SIG-M5 treated with dmso at 0.1 percent for 504 hours (cell line): Measurements from ENCODE around the gene NCS1.
"Not testable (repeated sequence)": the region's sequence is repeated elsewhere in the genome, so short reads cannot be mapped to it uniquely, and the experiment has no call there.

Experiments used
- DNase-seq: peaks from one replicate; lab custom pipeline; 2025; ENCODE audit not compliant: unreplicated experiment; lab: John Stamatoyannopoulos, UW

NCS1 gene

DNA sequence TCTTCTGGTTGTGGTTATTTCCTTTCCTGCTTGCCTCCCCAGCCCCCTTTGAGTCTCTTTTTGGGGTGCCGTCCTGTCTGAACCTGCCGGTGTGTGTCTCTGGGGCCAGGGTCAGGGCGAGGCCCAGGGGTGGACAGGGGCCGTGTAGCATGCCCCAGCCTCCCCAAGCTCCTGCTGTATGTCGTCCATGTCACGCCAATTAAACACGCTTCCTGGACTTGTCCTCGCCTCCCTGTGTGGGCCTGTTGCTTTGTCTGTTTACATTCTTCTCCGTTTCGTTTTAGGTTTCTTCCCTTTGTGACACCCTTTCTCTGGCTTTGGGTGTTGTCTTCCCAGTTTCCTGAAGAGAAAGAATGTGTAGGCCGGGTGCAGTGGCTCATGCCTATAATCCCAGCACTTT is 64.9 kb downstream of the NCS1 start:
- no peak for DNase-seq

DNA sequence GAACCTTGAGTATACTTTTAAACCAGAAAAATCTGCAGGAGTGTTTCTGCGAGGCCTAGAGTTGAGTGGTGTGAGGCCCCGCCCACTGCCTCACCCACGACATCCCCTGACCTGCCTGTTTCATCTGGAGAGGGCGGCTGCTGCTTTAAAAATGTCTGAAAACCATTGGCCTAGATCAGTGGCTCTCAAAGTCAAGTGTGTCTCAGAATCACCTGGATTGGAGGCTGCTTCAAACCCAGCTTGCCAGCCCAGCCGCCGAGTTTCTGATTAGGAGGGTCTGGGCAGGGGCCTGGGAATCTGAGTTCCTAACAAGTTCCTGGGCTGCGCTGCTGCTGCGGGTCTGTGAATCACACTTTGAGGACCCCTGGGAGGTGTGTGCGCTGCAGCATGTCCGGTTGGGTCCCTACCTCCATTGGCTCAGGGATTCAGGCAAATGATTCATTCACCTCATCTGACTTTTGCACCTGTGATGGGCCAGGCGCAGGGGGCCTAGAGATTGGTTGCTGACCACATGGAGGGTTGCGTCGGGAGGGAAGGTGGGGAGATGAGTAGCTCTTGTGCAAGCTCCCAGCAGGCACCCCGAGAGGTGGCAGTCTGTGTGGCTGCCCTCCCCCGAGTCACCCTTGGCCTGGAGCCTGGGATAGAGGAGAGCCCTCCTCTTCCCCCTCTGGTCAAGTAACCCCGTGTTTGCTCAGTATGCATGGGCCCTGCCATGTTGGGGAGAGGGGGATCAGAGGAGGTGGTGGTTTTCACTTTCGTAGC is 65.7 kb downstream of the NCS1 start:
- no peak for DNase-seq

DNA sequence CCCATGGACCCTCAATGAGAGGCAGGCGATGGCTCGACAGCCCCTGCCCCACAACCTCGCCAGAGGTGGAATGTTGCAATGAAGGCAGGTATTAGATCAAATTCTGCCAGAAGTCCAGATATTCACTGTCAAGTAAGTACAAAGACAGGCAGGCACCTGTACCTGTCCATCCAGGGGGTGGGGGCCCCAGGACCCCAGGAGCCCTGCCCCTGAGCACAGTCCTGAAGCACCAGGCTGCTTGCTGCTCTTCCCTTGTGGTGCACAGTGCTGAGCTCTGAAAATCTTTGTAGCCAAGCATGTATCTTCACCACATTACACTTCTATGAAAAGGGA is 67.1 kb downstream of the NCS1 start:
- DNase-seq, result no peak

DNA sequence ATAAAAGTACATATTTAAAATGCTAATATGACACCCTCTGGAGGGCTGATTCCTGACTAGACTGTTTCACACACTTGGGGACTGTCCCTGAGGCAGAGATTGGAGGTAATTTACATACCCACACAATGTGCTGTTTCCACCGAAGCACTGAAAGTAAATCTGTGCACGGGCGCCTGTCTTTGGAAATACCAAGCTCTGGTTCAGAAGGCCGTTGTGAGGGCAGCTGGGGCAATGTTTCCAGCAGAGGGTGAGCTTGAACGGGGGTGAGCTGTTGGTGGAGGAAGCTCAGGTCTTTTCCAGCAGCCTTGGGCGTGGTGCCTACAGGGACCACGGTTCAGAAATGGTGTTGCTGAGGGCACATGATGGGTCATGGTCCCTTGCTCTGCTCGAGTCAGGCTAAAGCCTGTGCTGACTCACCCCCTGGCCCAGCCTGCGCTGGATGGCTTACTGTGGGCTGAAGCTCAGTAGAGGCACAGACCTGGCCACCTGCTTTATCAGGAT is 67.6 kb downstream of the NCS1 start:
- DNase-seq, result no peak

DNA sequence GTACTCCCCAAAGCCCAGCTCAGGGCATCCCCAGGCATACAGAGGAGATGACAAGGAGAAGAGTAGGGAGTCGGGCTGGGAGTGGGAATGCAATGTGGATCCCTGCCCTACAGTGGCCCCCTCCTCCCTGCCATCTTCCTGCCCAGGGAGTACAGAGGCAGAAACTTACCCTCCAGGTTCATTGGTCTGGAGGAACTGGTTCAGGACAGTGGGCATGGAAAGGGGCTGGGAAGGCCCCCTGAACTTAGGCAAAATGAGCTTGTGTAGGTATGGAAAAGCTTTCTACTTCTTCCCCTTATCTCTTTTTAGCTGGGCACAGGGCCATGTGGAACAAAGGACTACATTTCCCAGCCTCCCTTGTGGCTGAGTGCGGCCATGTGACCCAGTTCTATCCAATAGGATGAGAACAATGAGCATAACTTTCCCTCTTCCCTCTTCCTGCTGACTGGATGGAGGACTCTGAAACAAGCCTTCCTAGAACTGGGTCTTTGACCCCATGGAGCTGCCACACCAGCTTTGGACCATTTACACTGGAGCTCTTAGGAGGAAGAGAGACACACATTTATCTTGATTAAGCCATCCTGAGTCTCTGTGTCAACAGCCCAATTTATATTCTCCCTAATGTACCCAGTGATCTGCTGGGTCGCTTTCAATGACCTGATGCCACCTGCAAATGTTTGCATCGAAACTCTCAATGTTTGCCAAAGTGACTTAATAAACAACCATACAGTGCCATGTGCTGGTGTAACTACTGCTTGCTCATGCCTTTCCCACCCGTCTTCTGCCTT is 68.4 kb downstream of the NCS1 start:
- DNase-seq, result peak; percentile 72

DNA sequence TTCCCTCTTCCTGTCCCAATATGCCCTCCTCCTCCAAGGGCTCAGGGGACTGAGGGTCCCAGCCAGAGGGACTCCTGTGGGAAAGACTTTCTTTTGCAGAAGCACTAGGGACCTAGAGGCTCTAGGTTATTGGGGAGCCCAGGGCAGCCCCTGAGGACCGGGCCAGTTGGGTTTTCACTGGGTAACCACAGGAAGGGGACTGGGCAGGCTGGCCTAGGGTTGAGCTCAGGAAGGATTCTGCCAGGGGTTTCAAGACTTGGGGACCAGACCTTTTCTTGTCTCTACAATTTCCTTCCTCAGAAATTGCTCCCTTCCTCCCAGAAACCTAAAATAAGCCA is 69.0 kb downstream of the NCS1 start:
- DNase-seq, result no peak

DNA sequence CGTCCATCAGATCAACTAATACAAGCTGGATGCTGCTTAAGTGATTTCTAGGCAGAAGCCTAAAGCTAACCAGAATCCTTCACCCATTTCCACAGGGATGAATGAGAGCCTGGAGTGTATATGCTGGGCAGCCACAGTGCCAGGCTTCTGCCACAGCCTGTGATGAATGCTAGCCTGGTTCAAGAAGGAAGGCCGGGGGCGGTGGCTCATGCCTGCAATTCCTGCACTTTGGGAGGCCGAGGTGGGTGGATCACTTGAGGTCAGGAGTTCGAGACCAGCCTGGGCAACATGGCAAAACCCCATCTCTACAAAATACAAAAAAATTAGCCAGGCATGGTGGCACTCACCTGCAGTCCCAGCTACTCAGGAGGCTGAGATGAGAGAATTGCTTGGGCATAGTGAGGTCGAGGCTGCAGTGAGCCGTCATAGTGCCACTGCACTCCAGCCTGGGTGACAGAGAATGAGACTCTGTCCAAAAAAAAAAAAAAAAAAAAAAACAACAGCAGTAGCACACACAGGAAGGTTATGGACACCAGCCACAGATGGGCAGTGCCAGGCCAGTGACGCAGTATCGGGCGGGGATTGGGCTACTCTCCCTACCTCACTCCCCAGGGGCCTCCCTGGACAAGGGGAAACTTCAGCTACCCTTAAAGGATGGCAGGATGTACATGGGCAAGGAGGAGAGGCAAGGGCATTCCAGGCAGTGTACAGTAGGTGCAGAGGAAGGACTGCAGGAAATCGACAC is 70.2 kb downstream of the NCS1 start:
- no peak for DNase-seq

DNA sequence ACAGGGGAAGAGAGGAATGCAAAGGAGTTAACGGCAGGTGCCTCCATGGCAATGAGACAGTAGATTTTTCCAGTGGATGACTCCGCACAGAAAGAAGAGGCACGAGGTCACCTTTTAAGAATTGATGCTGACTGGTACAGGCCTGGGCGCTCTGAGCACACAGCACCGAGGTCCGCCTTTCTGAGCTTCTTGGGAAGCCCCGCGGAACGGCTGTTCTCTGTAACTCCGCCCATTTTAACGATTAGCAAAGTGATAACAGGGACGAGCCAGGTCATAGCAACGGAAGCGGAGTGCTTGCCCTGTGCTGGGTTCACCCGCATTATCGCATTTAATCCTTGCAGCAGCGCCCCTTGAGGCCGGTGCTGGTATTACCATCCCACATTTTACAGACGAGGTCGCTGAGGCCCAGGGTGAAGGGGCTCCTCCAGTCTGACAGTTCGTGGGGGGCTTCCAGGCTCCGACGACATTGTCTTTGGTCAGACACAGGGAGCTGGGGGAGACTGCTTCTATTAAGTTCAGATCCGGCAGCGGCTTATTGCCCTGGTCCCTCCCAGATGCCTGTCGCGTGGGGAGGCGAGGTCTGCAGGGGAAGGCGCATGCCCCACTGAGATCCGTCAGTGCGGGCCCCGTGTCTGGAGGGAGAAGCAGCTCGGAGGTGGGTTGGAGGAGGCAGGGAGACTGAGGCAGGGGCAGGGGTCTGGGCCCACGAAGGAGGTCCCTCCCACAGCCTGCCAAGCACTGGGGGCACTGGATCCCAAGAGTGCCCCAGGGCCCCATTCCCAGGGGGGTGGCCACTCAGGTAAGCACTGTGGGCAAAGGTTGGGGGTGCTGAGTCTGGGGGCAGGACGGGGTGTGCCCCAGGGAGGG is 71.0 kb downstream of the NCS1 start:
- DNase-seq, result peak; percentile 40

DNA sequence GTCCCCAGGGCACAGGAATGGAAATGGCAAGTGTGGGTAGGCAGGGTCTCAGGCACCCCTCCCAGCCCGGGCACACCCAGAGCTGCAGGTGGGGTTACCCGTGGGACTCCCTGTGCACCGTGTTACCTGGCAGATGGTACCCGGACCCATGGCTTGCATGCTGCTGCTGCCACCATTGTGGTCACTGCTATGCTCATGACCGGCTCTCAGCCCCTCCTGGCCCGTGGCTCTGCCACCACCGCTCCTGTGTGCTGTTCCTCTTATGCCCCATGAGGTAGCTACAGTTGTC is 71.6 kb downstream of the NCS1 start:
- no peak for DNase-seq

DNA sequence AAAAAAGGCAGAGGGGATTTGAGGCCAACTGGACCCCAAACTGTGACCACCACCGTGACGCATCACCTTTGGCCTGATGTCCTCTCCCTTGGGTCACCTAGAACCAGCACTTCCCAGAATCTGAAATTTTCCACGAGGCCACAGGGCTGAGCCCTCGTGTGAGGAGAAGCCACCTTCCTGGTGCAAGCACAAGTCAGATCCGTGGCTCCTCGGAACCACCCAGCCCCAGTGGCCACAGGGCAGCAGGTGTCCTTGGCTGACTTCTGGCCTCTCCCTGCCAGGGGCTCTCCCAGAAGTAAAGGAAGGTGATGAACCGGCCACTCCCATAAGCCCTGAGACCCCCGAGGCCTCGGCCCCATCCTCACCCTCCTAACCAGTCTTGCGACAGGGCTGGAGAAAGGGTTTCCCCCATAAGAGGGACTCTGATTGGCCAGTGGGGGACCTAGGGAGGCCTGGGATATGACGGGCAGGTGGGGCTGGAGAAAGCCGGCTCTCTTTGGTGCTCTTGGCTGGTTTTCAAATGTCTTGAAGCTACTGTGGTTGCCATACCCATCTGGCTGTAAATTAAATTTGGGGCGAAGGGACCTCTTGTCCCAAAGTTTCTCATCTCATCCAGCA is 72.5 kb downstream of the NCS1 start:
- no peak for DNase-seq

DNA sequence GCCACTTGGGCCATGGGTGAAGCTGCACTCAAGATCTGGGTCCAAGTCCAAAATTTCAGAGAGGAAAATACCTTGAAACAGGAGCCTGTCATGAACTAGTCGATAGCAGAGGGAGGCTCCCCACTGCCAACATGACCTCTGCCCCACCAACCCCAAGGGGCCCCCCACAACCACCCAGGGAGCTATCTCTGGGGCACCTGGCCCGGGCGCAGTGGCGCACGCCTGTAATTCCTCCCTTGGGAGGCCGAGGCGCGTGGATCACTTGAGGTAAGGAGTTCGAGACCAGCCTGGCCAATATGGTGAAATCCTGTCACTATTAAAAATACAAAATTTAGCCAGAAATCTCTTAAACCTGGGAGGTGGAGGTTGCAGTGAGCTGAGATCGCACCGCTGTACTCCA is 73.3 kb downstream of the NCS1 start:
- DNase-seq, result no peak

DNA sequence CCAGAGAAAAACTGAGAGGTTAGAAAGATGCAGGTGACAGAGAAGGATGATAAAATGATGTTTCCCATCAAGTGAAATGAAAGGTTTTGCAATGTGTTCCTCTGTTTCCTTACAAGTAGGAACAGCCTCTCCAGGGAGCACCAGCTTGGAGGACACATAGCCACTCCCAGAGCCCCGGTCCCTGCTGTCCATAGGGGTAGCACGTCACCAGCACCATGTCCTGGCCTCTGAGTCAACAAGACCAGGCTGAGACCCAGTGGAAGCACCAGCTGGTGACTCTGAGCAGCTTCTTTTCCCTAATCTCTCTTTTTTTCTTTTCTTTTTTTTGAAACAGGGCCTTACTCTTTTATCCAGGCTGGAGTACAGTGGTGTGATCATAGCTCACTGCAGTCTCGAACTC is 73.9 kb downstream of the NCS1 start:
- DNase-seq, result no peak

DNA sequence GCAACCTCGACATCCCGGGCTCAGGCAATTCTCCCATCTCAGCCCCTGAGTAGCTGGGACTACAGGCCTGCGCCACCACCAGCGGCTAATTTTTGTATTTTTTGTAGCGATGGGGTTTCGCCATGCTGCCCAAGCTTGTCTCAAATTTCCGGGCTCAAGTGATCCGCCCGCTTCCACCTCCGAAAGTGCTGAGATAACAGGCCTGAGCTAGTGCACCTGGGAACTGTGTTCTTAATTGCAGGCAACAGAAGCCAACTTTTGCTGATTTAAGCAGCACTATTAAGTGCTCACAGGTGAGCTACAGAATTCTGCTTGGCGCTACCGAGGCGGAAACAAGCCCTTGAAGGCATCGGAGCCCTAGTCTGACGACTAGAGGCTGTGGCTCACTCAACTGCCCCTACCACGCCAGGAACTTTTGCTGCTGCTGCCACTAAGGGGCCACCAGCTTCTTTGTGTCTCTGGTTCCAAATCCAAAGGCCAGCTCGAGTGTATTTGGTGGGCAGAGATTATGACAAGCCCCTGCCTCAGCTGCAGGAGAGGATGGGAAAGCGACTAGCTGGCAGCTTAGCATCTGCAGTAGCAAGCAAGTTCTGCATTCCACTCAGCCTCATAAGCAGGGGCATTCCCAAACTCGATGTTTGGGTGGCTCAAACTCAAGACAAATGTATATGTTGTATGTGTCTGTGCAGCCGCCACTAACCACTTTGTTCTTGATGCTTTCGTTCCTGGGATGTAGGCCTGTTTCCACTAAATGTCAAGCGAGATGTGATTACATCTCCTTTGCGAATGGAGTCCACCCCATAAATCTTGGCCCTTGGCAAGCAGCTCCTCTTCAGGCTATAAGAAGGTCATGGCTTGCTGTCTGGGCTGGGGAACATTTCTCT is 82.8 kb downstream of the NCS1 start:
- no peak for DNase-seq

DNA sequence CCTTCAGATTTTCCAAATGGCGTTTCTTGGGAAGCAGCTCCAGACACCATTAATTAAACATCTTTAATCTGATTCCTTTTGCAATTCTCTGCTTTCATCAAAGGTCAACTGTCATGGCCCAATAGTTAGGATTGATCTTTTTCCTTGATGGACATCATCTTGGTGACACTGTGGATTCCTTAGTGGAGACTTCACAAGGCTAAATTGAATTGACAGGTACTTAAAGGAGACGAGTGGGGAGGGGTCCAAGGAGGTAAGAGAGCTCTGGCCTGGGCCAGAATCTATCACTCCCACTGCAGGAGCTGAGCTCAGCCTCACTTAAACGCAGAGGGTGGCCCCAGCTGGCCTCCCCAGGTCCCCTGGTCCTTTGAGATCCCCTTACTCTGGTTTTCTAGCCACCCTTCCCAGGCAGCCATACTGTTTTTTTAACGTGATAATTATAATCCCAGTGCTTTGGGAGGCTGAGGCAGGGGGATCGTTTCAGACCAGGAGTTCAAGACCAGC is 83.5 kb downstream of the NCS1 start:
- DNase-seq, result no peak

DNA sequence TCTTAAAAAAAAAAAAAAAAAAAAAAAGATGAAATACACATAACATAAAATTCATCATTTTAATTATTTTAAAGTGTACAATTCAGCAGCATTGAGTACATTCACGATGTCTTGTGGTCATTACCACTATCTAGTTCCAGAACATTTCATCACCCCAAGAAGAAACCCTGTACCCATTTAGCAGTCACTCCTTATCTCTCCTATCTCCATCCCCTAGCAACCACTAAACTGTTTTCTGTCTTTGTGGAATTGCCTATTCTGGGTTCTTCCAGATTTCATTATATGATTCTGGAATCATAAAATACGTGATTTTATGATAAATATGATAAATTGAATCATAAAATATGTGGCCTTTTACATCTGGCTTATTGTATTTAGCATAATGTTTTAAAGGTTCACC is 84.4 kb downstream of the NCS1 start:
- DNase-seq, result no peak

DNA sequence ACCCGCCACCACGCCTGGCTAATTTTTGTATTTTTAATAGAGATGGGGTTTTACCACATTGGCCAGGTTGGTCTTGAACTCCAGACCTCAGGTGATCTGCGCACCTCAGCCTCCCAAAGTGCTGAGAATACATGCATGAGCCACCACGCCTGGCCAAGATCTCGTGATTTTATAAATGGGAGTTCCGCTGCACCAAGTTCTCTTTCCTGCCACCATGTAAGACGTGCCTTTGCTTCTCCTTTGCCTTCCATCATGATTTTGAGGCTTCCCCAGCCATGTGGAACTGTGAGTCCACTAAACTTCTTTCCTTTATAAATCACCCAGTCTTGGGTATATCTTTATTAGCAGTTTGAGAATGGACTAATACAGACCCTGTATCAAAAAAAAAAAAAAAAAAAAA is 85.9 kb downstream of the NCS1 start:
- DNase-seq, result not testable (repeated sequence)

DNA sequence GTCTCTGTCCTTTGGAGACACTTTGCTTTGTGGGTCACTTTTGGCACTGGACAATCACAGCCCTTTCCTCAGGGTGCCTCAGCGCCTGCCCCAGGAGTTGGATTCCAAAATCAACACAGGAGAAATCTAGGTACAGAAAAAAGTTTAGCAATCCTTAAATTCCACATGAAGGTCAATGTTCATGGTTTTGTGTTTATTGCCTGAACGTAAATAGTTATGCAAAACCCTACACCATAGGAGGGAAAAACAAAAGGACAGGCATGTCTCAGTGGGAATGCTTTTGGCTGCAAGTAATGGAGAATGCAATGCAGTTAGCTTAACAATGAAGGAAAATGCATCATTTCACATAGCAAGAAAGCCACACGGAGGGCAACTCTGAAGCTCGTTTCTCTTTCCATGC is 86.8 kb downstream of the NCS1 start:
- DNase-seq, result no peak

DNA sequence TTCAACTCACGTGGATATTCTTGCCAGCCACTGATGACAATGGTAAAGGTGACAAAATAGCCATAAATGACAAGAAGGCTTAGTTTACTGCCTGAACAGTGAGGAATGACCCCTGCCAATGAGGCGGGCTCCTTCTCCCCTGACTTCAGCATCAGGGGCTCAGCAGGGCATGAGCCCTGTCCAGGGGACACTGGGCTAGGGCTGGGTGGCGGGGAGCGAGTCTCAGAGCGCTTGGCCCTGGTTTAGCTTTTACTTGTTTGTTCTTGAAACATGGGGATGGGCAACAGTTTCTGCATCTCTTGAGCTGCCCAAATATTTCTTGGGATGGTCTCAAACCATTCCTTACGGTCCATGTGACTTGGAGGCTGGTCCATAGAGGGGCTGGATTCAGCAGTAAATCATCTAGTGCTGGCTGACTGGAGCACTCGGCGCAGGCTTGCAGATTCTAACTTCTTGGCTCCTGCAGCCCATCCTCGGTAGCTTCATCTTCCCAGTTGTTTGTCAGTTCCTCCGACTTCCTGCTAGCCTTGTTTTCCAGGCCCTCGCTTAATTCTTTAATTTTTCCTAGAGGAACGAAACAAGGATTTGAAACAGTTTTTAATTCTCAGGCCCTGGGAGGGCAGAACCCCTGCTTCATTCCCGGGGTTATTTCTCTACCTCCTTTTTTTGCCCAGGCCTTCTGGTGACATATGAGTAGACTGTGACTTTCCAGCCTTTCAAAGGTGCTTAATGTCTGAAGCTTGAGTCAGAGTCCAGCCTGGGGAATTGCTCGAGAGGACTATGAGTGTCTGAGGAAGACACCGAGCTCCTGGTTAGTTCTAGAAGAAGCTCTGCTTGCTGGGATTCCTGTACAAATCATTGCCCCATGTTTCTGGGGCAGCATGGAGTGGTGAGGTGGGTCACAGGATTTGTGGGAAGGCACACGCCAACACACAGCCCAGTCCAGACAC is 88.9 kb downstream of the NCS1 start:
- DNase-seq, result no peak
